NCI-H2081 (cell line): Measurements from ENCODE around the gene CIB1.

ENCODE experiments used
- DNase-seq, 2 experiments: peaks; one replicate each; lab custom pipeline; 2025; lab: John Stamatoyannopoulos, UW

Gene CIB1

DNA sequence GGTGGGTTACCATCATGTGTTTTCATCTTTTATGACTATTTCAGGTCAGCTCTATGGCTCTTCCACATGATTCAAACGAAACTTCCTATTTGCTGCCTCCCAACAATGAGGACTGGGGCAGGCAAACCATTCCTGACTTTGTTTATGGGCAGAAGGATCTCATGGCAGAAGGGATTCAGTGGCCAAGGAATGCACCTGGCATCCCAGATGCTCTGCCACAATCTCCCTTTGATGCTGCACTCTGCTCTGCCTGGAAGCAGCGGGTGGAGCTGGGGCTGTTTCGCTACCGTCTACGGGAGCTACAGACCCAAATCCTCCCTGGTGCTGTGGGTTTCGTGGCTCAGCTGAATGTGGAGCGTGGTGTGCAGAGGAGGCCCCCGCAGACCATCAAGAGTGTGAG is 7.1 kb upstream of the CIB1 start:
- no peak for DNase-seq

DNA sequence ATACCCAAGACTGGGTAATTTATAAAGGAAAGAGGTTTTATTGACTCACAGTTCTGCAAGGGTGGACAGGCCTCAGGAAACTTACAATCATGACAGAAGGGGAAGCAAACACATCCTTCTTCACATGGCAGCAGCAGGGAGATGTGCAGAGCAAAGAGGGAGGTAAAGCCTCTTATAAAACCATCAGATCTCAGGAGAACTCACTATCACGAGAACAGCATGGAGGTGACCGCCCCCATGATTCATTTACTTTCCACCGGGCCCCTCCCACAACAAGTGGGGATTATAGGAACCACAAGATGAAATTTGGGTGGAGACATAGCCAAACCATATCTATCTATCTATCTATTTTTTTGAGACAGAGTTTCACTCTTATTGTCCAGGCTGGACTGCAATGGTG is 5.6 kb upstream of the CIB1 start:
- no peak for DNase-seq

DNA sequence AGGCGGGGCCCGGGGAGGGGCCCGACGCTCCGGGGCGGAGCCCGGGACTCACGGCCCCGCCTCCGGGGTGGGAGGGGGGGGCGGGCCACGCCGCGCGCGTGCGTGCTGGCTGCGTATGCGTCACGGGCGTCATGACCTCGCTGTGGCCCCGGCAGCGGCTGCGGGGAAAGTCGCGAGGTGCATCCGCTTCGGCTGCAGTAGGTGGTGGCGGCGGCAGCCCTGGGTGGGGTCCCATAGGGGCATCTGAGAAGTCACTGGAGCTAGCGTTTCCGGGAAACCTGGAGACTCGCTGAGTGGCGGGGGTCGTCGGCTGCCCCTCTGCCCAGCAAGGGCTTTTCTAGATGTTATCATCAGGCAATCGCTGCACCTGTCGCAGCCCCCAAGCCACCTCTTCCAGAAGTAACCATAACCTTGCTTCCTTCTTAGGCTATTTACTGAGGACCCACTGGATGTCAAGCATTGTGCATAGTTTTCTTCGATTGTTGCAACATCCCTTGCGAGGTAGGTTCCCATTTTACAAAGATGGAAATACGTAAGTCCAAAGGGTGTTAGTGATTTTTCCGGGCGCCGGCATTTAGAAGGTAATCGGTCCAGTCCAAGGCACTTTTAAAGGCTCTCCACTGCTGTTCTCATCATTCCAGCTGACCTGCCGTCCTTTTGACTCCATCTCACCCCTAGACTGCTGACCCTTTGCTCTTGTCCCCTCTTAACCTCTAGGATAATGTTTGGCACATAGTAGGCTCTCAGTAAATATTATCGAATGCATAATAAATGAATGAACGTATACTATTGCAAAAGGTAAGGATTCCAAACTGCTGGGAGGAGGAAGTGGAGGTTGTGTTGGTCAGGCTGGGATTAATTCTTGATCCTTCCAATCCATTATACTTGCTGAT is 601 bp upstream of the CIB1 start, which contains the start of gene GDPGP1:
GDPGP1 (plus strand) TSS at position 114 of the 893 bp plus-strand sequence. CDS start 6,700 bp downstream, outside the sequence.
- peak; percentile 89 to 92 for DNase-seq

DNA sequence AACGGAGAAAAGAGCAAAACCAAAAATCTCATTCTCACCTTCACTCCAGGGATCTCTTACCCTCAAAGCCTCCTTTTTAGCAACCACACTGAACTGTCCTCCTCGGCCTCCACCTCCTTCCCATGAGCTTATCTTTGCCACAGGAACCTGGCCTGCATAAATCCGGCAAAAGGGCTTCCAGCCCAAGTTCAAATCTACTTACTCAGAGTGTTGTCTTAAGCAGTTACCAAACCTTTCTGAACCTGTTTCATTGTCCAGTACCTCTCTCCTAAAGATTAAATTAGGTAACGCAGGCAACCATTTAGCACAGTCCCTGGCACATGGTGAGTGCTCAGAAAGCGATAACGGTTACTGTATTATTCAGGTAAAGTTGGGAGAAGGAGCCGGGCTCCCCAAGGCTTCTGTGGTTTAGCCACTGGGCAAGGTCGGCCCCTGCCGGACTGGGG is 777 bp downstream of the CIB1 start:
- DNase-seq = no peak

DNA sequence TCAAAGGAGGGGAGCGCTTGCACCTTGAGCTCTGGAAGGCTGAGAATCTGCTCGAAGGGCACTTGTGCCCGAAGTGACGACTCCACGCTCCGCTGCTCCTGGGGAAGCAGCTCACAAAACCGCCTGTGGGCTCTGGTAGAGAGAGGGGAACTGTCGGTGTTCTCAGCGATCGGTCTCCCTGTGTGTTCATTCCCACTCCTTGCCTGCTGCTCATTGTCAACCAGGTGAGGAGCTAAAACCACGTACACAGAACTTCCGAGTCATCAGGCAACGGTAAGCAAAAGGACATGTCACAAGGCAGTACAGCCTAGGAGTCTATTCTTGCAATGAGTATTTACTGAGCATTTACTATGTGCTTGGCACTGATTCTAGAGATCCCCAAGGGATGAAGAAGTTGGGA is 1.5 kb downstream of the CIB1 start:
- DNase-seq = no peak

DNA sequence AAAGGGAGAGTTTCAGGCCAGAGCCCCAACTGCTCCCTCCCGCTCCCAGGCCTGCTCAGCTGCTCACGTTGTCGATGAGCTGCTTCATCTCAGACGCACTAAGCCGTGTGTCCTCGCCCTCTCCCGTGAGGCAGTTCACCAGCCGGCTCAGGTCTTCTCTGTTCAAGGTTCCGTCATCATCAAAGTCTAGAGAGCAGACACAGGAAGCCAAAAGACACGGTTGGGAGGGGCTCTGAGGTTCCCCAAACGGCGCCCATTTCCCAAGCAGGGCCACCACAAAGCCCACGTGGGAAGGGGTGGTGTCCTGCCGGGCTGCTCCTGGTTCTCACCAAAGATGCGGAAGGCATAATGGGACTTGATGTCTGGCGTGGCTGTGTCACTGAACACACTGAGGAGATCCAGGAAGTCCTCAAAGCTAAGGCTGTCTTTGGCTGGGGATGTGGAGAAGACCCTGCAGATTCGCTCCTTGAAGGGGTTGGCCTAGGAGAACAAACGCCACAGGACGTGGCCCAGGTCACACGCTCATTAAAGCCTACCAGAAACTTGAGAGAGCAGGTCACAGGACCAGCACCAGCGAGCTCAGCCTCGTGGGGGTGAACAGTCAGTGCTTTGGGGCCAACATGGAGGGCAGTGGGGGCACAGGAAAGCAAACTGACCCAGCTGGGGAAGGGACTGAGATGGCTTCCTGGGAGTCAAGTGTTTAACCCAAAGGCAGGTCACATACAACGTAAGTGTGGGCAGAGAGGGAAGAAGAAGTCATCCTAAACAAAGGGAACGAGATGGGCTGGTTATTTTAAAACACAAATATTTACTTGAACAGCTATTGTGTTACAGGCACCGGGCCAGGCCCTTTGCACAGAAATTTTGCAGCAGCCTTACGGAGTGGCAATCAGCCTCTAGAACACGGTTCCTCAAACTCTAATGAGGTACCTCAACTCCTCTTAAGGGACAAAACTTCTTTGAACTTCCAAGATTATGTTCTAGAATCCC is 2.4 kb downstream of the CIB1 start:
- no peak for DNase-seq

DNA sequence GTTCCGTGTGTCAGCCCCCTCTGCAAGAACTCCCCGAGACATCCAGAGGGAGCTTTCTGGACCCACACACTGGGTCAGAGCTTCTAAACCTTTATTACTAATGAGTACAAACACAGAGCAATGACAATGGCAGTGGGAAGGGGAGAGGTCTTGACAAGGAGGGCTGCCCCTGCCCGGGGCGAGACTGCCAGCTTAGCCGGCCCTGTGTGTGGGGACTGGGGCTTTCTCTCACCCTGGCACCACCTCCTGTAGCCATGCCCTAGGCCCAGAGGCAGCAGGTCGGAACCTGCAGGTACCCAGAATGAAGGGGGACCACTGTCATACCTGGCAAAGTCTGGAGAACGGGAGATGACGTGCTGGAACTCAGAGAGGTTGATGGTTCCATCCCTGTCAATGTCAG is 3.1 kb downstream of the CIB1 start:
- DNase-seq = no peak

DNA sequence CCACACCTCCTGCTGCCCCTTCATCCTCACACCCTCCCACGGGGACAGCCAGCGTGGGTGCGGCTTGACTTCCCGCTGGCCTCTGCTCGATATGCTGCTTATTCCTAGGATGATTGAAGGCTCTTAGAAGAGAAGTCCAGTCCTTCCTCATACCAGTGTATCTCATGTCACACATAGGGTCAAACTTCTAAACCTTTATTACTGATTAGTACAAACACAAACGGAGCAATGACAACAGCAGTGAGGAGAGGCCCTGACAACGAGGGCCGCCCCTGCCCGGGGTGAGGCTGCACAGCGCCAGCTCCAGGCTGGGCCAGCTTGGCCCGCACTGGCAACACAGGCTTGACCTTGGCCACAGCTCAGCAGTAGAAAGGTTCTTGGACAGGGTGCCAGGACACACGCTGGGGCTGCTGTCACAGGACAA is 3.7 kb downstream of the CIB1 start:
- DNase-seq = no peak

DNA sequence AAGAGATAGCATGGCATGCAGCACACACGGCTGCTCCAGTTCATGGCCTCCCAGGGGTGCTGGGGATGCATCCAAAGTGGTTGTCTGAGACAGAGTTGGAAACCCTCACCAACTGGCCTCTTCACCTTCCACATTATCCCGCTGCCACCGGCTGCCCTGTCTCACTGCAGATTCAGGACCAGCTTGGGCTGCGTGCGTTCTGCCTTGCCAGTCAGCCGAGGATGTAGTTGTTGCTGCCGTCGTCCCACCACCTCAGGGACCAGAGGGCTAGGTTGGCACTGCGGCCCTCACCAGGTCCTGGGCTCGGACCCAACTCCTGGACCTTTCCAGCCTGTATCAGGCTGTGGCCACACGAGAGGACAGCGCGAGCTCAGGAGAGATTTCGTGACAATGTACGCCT is 4.8 kb downstream of the CIB1 start:
- DNase-seq = no peak

DNA sequence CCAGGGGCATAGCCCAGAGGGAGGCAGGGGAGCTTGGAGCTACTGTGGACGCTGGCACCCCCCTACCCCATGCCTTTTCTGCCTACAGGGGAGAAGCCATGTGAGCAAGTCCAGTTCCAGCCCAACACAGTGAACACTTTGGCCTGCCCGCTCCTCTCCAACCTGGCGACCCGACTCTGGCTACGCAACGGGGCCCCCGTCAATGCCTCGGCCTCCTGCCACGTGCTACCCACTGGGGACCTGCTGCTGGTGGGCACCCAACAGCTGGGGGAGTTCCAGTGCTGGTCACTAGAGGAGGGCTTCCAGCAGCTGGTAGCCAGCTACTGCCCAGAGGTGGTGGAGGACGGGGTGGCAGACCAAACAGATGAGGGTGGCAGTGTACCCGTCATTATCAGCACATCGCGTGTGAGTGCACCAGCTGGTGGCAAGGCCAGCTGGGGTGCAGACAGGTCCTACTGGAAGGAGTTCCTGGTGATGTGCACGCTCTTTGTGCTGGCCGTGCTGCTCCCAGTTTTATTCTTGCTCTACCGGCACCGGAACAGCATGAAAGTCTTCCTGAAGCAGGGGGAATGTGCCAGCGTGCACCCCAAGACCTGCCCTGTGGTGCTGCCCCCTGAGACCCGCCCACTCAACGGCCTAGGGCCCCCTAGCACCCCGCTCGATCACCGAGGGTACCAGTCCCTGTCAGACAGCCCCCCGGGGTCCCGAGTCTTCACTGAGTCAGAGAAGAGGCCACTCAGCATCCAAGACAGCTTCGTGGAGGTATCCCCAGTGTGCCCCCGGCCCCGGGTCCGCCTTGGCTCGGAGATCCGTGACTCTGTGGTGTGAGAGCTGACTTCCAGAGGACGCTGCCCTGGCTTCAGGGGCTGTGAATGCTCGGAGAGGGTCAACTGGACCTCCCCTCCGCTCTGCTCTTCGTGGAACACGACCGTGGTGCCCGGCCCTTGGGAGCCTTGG is 5.6 kb downstream of the CIB1 start:
- no peak for DNase-seq

DNA sequence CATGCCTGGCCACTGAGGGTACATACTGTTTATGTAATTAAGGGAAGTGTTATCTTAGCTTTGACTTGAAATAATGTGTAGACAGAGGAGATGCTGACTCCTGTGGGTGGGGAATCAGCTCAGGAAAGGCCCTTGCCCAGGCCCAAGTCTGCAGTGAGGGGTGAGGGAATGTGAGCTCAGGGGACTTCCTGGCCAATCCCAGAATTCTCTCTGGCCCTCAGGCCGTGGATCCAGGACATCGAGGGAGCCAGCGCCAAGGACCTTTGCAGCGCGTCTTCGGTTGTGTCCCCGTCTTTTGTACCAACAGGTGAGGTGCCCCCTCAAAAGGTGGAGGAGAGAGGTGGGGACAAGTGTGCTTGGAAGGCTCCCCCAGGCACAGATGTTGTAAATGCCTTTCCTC is 6.4 kb downstream of the CIB1 start:
- no peak for DNase-seq

DNA sequence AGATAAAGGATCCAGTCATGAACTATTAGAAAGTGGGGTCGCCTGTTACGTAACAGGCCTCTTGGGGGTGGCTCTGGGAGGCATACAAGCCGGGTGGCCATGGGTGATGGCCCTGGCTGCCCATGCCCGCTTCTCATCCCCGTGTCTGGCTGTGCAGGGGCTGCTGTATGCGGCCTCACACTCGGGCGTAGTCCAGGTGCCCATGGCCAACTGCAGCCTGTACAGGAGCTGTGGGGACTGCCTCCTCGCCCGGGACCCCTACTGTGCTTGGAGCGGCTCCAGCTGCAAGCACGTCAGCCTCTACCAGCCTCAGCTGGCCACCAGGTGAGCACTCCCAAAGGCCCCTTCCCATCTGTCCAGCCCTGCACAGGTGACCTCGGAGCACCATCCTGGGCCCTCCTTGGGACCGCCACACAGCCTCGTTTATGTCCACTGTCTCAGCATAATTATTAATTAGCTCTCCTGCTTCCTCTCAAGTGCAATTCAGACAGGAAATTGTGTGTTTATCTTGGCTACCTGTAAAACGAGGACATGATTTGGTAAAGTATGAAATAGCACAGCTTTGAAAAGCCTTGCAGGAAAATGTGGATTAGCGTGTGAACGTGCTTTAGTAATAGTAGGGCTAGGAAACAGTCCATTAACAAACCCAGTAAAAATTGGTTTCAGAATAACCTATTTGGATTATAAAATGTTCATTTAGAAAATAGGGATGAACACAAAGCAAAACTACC is 8.1 kb downstream of the CIB1 start:
- peak; percentile 72 to 88 for DNase-seq

DNA sequence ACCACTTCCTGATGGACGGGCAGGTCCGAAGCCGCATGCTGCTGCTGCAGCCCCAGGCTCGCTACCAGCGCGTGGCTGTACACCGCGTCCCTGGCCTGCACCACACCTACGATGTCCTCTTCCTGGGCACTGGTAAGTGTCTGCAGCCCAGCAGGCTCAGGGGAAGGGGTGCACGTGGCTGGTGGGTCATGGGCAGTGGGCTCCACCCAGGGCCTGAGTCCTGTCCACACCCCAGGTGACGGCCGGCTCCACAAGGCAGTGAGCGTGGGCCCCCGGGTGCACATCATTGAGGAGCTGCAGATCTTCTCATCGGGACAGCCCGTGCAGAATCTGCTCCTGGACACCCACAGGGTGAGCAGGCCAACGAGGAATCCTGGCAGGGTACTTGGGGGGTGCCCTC is 8.7 kb downstream of the CIB1 start:
- no peak for DNase-seq

DNA sequence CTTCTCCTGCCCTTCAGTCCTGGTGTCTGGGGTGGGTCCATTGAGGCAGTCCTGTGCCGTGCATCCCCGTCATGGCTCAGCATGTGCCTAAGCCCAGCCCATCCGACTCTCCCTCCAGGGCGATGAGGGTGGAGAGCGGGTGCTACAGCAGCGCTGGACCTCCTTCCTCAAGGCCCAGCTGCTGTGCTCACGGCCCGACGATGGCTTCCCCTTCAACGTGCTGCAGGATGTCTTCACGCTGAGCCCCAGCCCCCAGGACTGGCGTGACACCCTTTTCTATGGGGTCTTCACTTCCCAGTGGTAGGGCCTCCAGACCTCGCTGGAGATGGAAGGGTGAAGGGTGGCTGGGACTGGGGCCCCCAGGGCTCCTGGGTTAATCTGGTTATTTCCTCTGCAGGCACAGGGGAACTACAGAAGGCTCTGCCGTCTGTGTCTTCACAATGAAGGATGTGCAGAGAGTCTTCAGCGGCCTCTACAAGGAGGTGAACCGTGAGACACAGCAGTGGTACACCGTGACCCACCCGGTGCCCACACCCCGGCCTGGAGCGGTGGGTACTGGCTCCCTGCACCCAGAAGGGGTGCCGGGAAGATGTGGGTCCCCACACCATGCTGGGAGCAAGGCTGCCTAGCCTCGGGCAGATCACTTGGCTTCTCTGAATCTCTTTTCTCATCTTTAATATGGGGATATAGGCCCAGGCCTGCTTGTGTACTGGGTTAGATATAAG is 10.1 kb downstream of the CIB1 start:
- DNase-seq = no peak

DNA sequence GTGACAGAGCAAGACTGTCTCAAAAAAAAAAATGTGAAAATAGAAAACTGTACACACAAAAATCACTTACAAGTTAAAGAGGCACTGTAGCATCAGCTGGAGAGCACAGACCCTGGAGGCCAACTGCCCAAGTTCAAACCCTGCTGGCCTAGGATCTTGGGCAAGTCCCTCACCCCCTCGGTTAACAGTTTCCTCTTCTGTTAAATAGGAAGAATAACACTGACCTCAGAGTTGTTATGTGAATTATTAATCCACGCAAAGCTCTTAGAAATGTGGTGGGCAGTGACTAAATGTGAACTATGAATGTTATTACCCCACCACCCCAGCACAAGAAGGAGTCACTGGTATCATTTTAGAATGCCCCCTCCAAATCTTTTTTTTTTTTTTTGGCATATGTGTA is 11.2 kb downstream of the CIB1 start:
- DNase-seq = no peak

DNA sequence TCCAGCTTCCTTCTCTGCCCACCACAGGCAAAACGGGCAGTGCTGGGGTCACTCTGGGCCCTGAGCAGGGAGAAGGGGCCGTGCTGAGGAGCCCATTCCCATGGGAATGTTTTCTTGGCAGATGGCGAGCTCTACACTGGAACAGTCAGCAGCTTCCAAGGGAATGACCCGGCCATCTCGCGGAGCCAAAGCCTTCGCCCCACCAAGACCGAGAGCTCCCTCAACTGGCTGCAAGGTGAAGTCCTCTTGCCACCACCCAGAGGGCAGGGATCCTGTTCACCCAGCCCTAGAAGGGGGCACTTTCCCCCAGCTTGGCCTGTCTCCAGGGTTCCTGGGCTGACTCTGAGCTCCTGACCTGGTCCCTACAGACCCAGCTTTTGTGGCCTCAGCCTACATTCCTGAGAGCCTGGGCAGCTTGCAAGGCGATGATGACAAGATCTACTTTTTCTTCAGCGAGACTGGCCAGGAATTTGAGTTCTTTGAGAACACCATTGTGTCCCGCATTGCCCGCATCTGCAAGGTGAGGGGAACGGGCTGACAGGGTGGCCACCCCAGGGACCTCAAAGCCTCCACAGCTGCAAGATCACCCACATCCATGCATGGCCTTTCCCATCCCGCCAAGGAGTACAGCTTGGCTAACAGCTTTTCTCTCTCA is 12.4 kb downstream of the CIB1 start:
- peak; percentile 63 to 70 for DNase-seq

DNA sequence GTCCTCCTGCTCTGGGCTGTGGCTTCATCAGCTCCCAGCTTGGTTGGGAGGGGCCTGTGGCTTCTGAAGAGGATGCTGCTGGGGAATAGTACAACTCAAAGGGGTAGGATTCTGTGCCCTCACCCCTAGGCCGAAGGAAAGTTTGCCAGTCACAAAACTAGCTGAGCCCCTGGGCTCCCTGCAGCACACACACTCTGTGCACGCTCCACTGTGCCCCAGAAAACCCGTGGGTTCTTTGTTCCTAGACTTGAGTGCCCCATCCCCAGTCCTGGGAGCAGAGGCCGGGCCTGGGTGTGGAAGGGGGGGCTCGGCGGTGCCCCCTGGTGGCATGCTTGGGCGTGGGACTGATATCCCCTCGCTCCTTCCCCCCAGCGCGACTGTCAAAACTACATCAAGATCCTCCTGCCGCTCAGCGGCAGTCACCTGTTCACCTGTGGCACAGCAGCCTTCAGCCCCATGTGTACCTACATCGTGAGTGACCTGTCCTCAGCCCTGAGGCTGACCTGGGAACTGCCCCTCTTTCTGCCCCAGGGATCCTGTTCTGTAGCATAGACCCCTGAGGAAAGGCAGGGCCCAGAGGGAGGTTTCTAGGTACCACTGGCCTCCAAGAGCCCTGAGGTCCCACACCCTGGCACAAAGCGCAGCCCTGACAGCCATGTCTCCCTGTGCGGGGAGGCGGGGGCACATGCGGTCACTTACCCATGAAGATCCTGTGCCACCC is 14.2 kb downstream of the CIB1 start:
- DNase-seq = peak in 1 of 2 experiments; percentile 9

DNA sequence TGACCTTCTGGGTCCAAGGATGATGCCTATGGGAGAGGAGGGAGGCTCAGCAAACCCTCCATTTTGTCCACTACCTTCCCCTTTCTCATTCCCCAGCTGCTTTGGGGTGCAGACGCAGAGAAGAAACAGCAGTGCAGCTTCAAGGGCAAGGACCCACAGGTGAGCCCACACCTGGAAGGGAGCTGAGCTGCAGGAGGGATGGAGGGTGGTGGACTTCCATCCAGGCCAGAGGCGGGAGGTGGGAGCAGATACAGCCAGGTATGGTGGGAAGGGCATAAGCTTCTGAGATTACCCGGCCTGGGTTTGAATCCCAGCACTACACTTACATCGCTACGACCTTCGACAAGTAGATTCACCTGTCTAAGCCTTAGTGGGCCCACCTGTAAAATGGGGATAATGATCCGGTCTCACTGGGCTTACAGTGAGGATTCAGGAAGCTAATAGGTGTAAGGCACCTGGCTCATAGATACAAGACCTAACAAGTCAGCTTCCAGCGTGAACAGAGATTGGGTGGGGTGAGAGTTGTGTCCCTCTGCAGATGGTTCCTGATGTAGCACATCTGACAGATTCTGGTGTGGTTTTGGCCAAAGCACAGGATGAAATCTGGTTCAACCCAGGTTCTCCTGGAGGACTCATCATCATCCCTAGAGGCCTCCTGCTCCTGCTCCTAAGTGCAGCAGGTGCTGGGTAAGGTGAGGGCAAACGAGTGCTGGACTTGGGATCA is 15.9 kb downstream of the CIB1 start:
- no peak for DNase-seq
